ENCODE measurements around the gene KCNE5. TPM values are rescaled to one million over a fixed set of nuclear protein-coding genes. Genes with fewer than 3 reads are reported as not detected.
A peak's percentile ranks its signal among the peaks of the same experiment; 100 is the strongest.
"Not testable (repeated sequence)": the region's sequence is repeated elsewhere in the genome, so short reads cannot be mapped to it uniquely, and the experiment has no call there.

KCNE5 gene
- total RNA-seq: 1 to 10 TPM; 2.4 to 4.6 TPM
- polyA plus RNA-seq (2013, experiment 1 of 2): 0.64 TPM
- polyA plus RNA-seq (2013, experiment 2 of 2): 1.2 TPM
- long read RNA-seq, experiment 1, partial matches to known transcripts: 0 of 2 reads
- long read RNA-seq, experiment 1, other reads (novel, unspliced or antisense): 0 of 2 reads
- long read RNA-seq, experiment 2, transcript KCNE5-201 (1 exons, 1,473 nt): major isoform, 6 of 6 reads
- long read RNA-seq, experiment 2, partial matches to known transcripts: 0 of 6 reads
- long read RNA-seq, experiment 2, other reads (novel, unspliced or antisense): 0 of 6 reads
- long read RNA-seq, experiment 3, transcript KCNE5-201 (1 exons, 1,473 nt): major isoform, 8 of 8 reads
- long read RNA-seq, experiment 3, partial matches to known transcripts: 0 of 8 reads
- long read RNA-seq, experiment 3, other reads (novel, unspliced or antisense): 0 of 8 reads
- long read RNA-seq, experiment 4: 0 reads

GRCh38 chrX:109624641-109625616, at the start of gene KCNE5:
TSS of gene KCNE5 (minus strand) at chrX:109625172. CDS start at chrX:109625020, 152 bp downstream.
- DNase-seq: peak; percentile 88
- no peak for TF ChIP-seq CTCF (conservative IDR thresholded peaks at IDR 0.05)
- Histone ChIP-seq H3K9ac (ENCODE audit: extremely low read depth, low read length, poor library complexity, severe bottlenecking) (no peak within 1 kb of the TSS), H3K4me3 (ENCODE audit: low read length) (no peak within 1 kb of the TSS), H3K27me3 (ENCODE audit: control insufficient read depth, insufficient read depth, low read length, poor library complexity, severe bottlenecking) (no peaks in the 10 kb centered on the region), H3K36me3 (ENCODE audit: control insufficient read depth, insufficient read depth, low read length) (no peaks in the 10 kb centered on the region), H3K27ac (ENCODE audit: low read depth, low read length) (no peak within 1 kb of the TSS), H3K4me1 (ENCODE audit: control insufficient read depth, insufficient read depth, low read length) (no peaks in the 10 kb centered on the region), H3K9me3 (ENCODE audit: control insufficient read depth, low read length) (no peaks in the 10 kb centered on the region)
- H3K36me3 Mint-ChIP-seq (ENCODE audit: low read depth): peaks cover 3% of the 10 kb centered on the region
- peaks cover 67% of the 10 kb centered on the region for H3K27me3 Mint-ChIP-seq (ENCODE audit: insufficient read depth)
- H3K4me1 Mint-ChIP-seq: peaks cover 11% of the 10 kb centered on the region
- WGBS, 2 experiments (ENCODE audit: insufficient coverage in 1 of 2, insufficient read length in 1 of 2): 59 to 100% methylated on average over 1 to 58 of the region's 79 CpGs
- H3K27ac Mint-ChIP-seq: no peak within 1 kb of the TSS
- H3K4me3 Mint-ChIP-seq: peak within 1 kb of the TSS; percentile 48
- H3K9me3 Mint-ChIP-seq: peaks cover 10% of the 10 kb centered on the region

- TF ChIP-seq CTCF (conservative IDR thresholded peaks at IDR 0.05): no peak
- H3K36me3 ChIP-seq (ENCODE audit: control insufficient read depth, insufficient read depth, low read length): peaks cover 6% of the 10 kb centered on the region
- H3K4me3 ChIP-seq (ENCODE audit: low read length): no peak overlapping the region
- H3K36me3 Mint-ChIP-seq (ENCODE audit: low read depth): peaks cover 39% of the 10 kb centered on the region
- H3K4me3 Mint-ChIP-seq: no peak overlapping the region
- H3K4me1 ChIP-seq (ENCODE audit: control insufficient read depth, insufficient read depth, low read length): no peaks in the 10 kb centered on the region
- no peaks in the 10 kb centered on the region for H3K9me3 ChIP-seq (ENCODE audit: control insufficient read depth, low read length)
- H3K27me3 ChIP-seq (ENCODE audit: control insufficient read depth, insufficient read depth, low read length, poor library complexity, severe bottlenecking): no peaks in the 10 kb centered on the region
- no peak overlapping the region for H3K9ac ChIP-seq (ENCODE audit: extremely low read depth, low read length, poor library complexity, severe bottlenecking)
- peaks cover 20% of the 10 kb centered on the region for H3K9me3 Mint-ChIP-seq
- H3K27ac ChIP-seq (ENCODE audit: low read depth, low read length): no peak overlapping the region
- no peak for DNase-seq
- no peaks in the 10 kb centered on the region for H3K27me3 Mint-ChIP-seq (ENCODE audit: insufficient read depth)
- H3K4me1 Mint-ChIP-seq: peaks cover 28% of the 10 kb centered on the region
- H3K27ac Mint-ChIP-seq: no peak overlapping the region
Observed at GRCh38 chrX:109672239-109672638, 47.3 kb upstream of the KCNE5 start.

GRCh38 chrX:109671170-109671569, 46.2 kb upstream of the KCNE5 start:
- Mint-ChIP-seq H3K36me3 (ENCODE audit: low read depth) (peaks cover 42% of the 10 kb centered on the region), H3K9me3 (peaks cover 20% of the 10 kb centered on the region), H3K4me1 (peaks cover 26% of the 10 kb centered on the region)
- not testable (repeated sequence) for H3K4me1 ChIP-seq (ENCODE audit: control insufficient read depth, insufficient read depth, low read length); H3K4me3 ChIP-seq (ENCODE audit: low read length); H3K27me3 Mint-ChIP-seq (ENCODE audit: insufficient read depth); H3K27ac ChIP-seq (ENCODE audit: low read depth, low read length); DNase-seq; H3K27me3 ChIP-seq (ENCODE audit: control insufficient read depth, insufficient read depth, low read length, poor library complexity, severe bottlenecking); H3K9me3 ChIP-seq (ENCODE audit: control insufficient read depth, low read length); H3K4me3 Mint-ChIP-seq; H3K9ac ChIP-seq (ENCODE audit: extremely low read depth, low read length, poor library complexity, severe bottlenecking); H3K36me3 ChIP-seq (ENCODE audit: control insufficient read depth, insufficient read depth, low read length); H3K27ac Mint-ChIP-seq
- WGBS, 2 experiments (ENCODE audit: insufficient coverage in 1 of 2, insufficient read length in 1 of 2): 97% methylated on average over 27 of the region's 29 CpGs; no CpG with 5 or more reads in 1 of the 2 experiments

Data from endodermal cell (in vitro differentiated cells).